Ishikawa (cell line): ENCODE data around the gene LTBP3.

Experiments used
- CEBPB ChIP-seq: IDR thresholded peaks from 2 replicates; pipeline ENCODE4 v1.6.1; 2012
- CREB1 ChIP-seq: IDR thresholded peaks from 2 replicates; pipeline ENCODE4 v1.6.1; 2012; ENCODE audit warnings: low read depth
- EGR1 ChIP-seq: IDR thresholded peaks from 2 replicates; pipeline ENCODE4 v1.6.1; 2012
- EP300 ChIP-seq: IDR thresholded peaks from 2 replicates; pipeline ENCODE4 v1.6.1; 2012; ENCODE audit warnings: borderline replicate concordance
- FOXM1 ChIP-seq: IDR thresholded peaks from 2 replicates; pipeline ENCODE4 v1.6.1; 2012; ENCODE audit warnings: low read depth, borderline replicate concordance
- NFIC ChIP-seq: IDR thresholded peaks from 2 replicates; pipeline ENCODE4 v1.6.1; 2012
- RAD21 ChIP-seq: IDR thresholded peaks from 2 replicates; pipeline ENCODE4 v1.6.1; 2012; ENCODE audit warnings: low read depth
- TAF1 ChIP-seq: IDR thresholded peaks from 2 replicates; pipeline ENCODE4 v1.6.1; 2012; ENCODE audit warnings: low read depth, mild to moderate bottlenecking
- TCF12 ChIP-seq: IDR thresholded peaks from 2 replicates; pipeline ENCODE4 v1.6.1; 2012; ENCODE audit warnings: low read depth
- TEAD4 ChIP-seq: IDR thresholded peaks from 2 replicates; pipeline ENCODE4 v1.6.1; 2012
- USF1 ChIP-seq: IDR thresholded peaks from 2 replicates; pipeline ENCODE4 v1.6.1; 2012
- YY1 ChIP-seq: IDR thresholded peaks from 2 replicates; pipeline ENCODE4 v1.6.1; 2012; ENCODE audit warnings: low read depth
- ZBTB7A ChIP-seq: IDR thresholded peaks from 2 replicates; pipeline ENCODE4 v1.6.1; 2012; ENCODE audit warnings: low read depth
- TF ChIP-seq, protein P1 (sequence below): IDR thresholded peaks from 2 replicates; pipeline ENCODE4 v1.6.1; 2012; ENCODE audit warnings: low read depth, mild to moderate bottlenecking
- TF ChIP-seq, protein P2 (sequence below): IDR thresholded peaks from 2 replicates; pipeline ENCODE4 v1.6.1; 2012

The LTBP3 gene

DNA sequence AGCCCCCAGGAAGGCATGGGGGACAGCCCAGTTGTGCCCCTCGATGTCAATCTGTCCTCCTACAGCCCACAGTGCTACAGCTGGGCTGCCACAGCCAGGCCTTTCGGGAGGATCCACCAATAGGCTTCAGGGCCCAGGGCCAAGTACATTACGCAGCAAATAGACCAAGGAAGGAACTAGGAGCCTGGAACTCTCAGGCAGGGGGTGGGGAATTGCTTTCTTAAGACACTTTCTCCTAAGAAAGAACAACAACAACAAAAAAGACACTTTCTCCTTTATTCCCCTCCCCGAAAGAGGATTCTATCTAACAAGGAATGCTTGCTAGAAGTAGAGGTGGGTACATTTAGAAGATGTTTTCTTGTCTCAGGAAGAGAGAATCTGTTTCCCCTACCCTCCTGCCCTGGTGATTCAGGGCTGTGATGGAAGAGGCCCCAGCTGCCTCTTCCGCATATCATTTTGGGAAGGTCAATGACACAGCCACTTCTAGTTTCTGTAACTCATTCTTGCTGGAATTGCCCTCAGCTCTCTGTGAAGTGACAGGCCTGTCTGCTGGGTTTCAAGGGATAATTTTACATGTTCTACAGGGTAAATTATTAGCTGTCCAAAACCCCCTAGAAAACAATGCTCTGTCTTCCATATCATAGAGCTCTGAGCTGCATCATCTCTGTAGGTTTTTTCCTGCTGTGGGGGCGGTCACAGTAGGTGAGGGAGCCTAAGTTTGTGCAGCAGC is 65.4 kb downstream of the LTBP3 start:
- TF ChIP-seq TAF1 (no peak), YY1 (no peak), EGR1 (peak; percentile 41; the same call in 1 of the 2 replicates), ZBTB7A (no peak), FOXM1 (no peak), USF1 (no peak), NFIC (peak; percentile 71), TEAD4 (no peak), RAD21 (no peak; the same call in 1 of the 2 replicates), EP300 (peak; percentile 30; the same call in 1 of the 2 replicates), TCF12 (peak; percentile 45), CREB1 (no peak), CEBPB (0 out of 2 replicates have a peak, but pooled peaks have one; percentile 20)
- TF ChIP-seq, protein P1, sequence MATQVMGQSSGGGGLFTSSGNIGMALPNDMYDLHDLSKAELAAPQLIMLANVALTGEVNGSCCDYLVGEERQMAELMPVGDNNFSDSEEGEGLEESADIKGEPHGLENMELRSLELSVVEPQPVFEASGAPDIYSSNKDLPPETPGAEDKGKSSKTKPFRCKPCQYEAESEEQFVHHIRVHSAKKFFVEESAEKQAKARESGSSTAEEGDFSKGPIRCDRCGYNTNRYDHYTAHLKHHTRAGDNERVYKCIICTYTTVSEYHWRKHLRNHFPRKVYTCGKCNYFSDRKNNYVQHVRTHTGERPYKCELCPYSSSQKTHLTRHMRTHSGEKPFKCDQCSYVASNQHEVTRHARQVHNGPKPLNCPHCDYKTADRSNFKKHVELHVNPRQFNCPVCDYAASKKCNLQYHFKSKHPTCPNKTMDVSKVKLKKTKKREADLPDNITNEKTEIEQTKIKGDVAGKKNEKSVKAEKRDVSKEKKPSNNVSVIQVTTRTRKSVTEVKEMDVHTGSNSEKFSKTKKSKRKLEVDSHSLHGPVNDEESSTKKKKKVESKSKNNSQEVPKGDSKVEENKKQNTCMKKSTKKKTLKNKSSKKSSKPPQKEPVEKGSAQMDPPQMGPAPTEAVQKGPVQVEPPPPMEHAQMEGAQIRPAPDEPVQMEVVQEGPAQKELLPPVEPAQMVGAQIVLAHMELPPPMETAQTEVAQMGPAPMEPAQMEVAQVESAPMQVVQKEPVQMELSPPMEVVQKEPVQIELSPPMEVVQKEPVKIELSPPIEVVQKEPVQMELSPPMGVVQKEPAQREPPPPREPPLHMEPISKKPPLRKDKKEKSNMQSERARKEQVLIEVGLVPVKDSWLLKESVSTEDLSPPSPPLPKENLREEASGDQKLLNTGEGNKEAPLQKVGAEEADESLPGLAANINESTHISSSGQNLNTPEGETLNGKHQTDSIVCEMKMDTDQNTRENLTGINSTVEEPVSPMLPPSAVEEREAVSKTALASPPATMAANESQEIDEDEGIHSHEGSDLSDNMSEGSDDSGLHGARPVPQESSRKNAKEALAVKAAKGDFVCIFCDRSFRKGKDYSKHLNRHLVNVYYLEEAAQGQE: no peak
- TF ChIP-seq, protein P2, sequence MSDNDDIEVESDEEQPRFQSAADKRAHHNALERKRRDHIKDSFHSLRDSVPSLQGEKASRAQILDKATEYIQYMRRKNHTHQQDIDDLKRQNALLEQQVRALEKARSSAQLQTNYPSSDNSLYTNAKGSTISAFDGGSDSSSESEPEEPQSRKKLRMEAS: peak; percentile 53; the same call in 1 of the 2 replicates

DNA sequence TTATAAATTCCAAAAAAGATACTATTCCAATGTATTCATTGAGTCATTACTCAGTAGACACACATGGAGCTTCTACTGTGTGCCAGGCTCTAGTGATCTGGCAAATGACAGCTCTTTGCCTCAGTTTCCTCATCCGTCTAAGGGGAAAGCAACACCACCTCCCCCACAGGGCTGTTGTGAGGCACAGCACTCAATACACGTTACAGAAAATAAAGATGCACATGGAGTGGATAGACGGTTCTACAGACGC is 65.8 kb downstream of the LTBP3 start:
- TF ChIP-seq EGR1 (no peak), ZBTB7A (0 out of 2 replicates have a peak, but pooled peaks have one; percentile 8), USF1 (no peak), CREB1 (no peak)

DNA sequence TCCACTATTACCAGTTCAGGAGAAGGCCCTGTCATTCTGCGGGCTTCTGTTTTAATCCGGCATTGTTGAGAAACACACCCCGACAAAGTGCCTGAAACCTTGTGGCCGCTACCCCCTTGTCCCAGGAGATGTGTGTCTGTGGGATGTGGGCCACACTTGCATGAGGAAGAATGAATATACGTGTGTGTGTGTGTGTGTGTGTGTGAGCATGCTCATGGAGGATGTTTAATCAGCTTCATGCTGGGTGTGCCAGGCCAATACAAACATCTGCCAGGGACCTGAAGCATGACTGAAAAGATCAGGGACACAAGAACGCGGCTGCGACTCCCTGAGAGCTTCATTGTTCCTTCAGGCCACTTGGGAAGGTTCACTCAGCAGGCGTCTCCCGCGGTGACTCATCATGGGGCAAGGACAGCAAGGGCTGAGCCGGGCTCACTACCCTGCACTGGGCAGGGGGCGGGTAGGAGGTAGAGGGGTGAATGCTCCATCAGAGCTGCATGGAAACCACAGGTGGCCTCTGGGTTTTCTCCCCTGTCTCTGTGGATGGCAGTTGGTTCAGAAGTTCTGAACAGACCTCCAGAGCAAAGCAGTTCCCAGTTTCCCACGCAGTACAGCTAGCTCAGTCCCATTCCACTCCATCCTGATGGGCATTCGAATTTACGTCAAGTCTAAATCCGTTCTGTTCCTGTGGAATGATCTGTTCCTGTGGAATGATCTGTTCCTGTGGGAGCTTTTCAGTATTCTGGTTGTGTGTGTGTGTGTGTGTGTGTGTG is 66.4 kb downstream of the LTBP3 start:
- TF ChIP-seq, protein P1: no peak
- peak; percentile 68 for TF ChIP-seq ZBTB7A
- no peak for TF ChIP-seq CREB1
- no peak; the same call in 1 of the 2 replicates for TF ChIP-seq RAD21
- TF ChIP-seq YY1: peak; percentile 65
- peak; percentile 89 for TF ChIP-seq NFIC
- peak; percentile 39; the same call in 1 of the 2 replicates for TF ChIP-seq TAF1
- no peak for TF ChIP-seq CEBPB
- TF ChIP-seq FOXM1: peak; percentile 67; the same call in 1 of the 2 replicates
- peak; percentile 94 for TF ChIP-seq TCF12
- TF ChIP-seq TEAD4: peak; percentile 68; the same call in 1 of the 2 replicates
- no peak; the same call in 1 of the 2 replicates for TF ChIP-seq USF1
- TF ChIP-seq EP300: peak; percentile 91
- no peak for TF ChIP-seq EGR1
- TF ChIP-seq, protein P2: peak; percentile 86

DNA sequence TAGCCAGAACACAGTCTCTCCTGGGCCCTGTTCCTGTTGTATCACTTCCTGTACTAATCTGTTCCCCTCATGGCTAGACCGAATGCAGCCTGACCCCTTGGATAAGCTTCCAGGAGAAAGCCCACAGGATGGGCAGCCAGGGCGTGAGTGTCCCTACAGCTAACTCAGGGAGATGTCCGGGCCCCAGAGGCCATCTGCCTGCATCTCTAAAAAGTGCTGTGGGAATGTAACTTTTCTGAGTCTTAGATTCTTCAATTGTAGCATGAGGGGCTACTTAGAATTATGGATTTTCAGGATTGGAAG is 67.0 kb downstream of the LTBP3 start:
- no peak for TF ChIP-seq TAF1
- TF ChIP-seq YY1: no peak
- TF ChIP-seq RAD21: no peak
- no peak for TF ChIP-seq ZBTB7A
- no peak for TF ChIP-seq EP300
- TF ChIP-seq NFIC: no peak
- no peak for TF ChIP-seq FOXM1
- no peak for TF ChIP-seq CEBPB
- TF ChIP-seq, protein P2: no peak
- no peak for TF ChIP-seq EGR1
- TF ChIP-seq CREB1: no peak
- TF ChIP-seq TCF12: no peak
- TF ChIP-seq TEAD4: no peak
- TF ChIP-seq USF1: no peak
- TF ChIP-seq, protein P1: no peak
